OCI-LY1 (cell line): ENCODE measurements around the gene BPTF.
"Not testable (repeated sequence)": the region's sequence is repeated elsewhere in the genome, so short reads cannot be mapped to it uniquely, and the experiment has no call there.

ENCODE experiments used
- H2AFZ ChIP-seq: fragments of 200-600 bp; sonication (generic), shearing (Covaris generic); 2 replicates; pipeline ENCODE4 v1.6.0; 2014; ENCODE audit warnings: antibody characterized with exemption, mild to moderate bottlenecking, low read length
- H3F3A ChIP-seq: fragments of 200-600 bp; sonication (generic), shearing (Covaris generic); 2 replicates; pipeline ENCODE4 v1.6.0; 2014; ENCODE audit warnings: mild to moderate bottlenecking, antibody characterized with exemption, low read length, moderate library complexity; ENCODE audit not compliant: insufficient read depth
- H3K27ac ChIP-seq: fragments of 200-600 bp; sonication (generic); 2 replicates; pipeline ENCODE4 v1.5.1; 2014; ENCODE audit warnings: low read length, mixed run types, mild to moderate bottlenecking, low read depth; ENCODE audit not compliant: poor library complexity, severe bottlenecking
- H3K27me3 ChIP-seq: fragments of 200-600 bp; sonication (generic); 2 replicates; pipeline ENCODE4 v1.6.0; 2014; ENCODE audit warnings: antibody characterized with exemption, mild to moderate bottlenecking, low read length, moderate library complexity; ENCODE audit not compliant: insufficient read depth
- H3K36me3 ChIP-seq: fragments of 200-600 bp; sonication (generic); 2 replicates; pipeline ENCODE4 v1.6.1; 2014; ENCODE audit warnings: mild to moderate bottlenecking, antibody characterized with exemption, low read length, moderate library complexity, mixed read lengths; ENCODE audit not compliant: insufficient read depth
- H3K4me1 ChIP-seq: fragments of 200-600 bp; sonication (generic); 2 replicates; pipeline ENCODE4 v1.5.1; 2014; ENCODE audit warnings: mild to moderate bottlenecking, low read length, moderate library complexity; ENCODE audit not compliant: insufficient read depth, severe bottlenecking
- H3K4me2 ChIP-seq: fragments of 200-600 bp; sonication (generic), shearing (Covaris generic); 2 replicates; pipeline ENCODE4 v1.6.1; 2014; ENCODE audit warnings: low read length
- H3K4me3 ChIP-seq: fragments of 200-600 bp; sonication (generic); 2 replicates; pipeline ENCODE4 v1.5.1; 2014; ENCODE audit warnings: low read length, low read depth, mild to moderate bottlenecking, mixed read lengths; ENCODE audit not compliant: poor library complexity, severe bottlenecking
- H3K79me2 ChIP-seq: fragments of 200-600 bp; shearing (Covaris generic); 2 replicates; pipeline ENCODE4 v1.6.1; 2016; ENCODE audit warnings: mixed run types, low read length, mixed read lengths; ENCODE audit not compliant: insufficient read depth
- H3K9ac ChIP-seq: fragments of 200-600 bp; sonication (generic), shearing (Covaris generic); 2 replicates; pipeline ENCODE4 v1.6.1; 2014; ENCODE audit warnings: mild to moderate bottlenecking, low read length, mixed read lengths
- H3K9me2 ChIP-seq: fragments of 200-600 bp; sonication (generic), shearing (Covaris generic); 2 replicates; pipeline ENCODE4 v1.6.1; 2014; ENCODE audit warnings: low read depth, mild to moderate bottlenecking, low read length, mixed read lengths
- H3K9me3 ChIP-seq: fragments of 200-600 bp; shearing (Covaris generic); 2 replicates; pipeline ENCODE4 v1.6.1; 2014; ENCODE audit warnings: low read length, mixed read lengths
- H4K20me1 ChIP-seq: fragments of 200-600 bp; sonication (generic), shearing (Covaris generic); 2 replicates; pipeline ENCODE4 v1.6.0; 2016; ENCODE audit warnings: mild to moderate bottlenecking, low read length; ENCODE audit not compliant: insufficient read depth
- CTCF ChIP-seq: fragments of 200-600 bp; sonication (generic), shearing (Covaris generic); IDR thresholded peaks from 2 replicates; pipeline ENCODE4 v1.5.1; 2017; ENCODE audit warnings: mild to moderate bottlenecking, antibody characterized with exemption, low read length, moderate library complexity, mixed read lengths
- EZH2 ChIP-seq: fragments of 200-600 bp; sonication (generic), shearing (Covaris generic); IDR thresholded peaks from 2 replicates; pipeline ENCODE4 v1.8.0; 2017; ENCODE audit warnings: borderline replicate concordance, mixed run types, mild to moderate bottlenecking, antibody characterized with exemption, low read length, moderate library complexity, mixed read lengths

The BPTF gene

GRCh38 chr17:68019675-68020408 lies 194.5 kb downstream of the BPTF start:
- H3K9ac ChIP-seq = peak overlapping the region; percentile 64
- peaks cover 23% of the 10 kb centered on the region for H3K4me1 ChIP-seq
- H3F3A ChIP-seq = no peaks in the 10 kb centered on the region
- H3K27me3 ChIP-seq = no peaks in the 10 kb centered on the region
- peak overlapping the region; percentile 61 for H3K4me3 ChIP-seq
- H4K20me1 ChIP-seq = no peaks in the 10 kb centered on the region
- H3K27ac ChIP-seq = no peak overlapping the region
- TF ChIP-seq CTCF = peak; percentile 28; the same call in 1 of the 2 replicates
- no peak for TF ChIP-seq EZH2
- peak overlapping the region; percentile 64 for H3K4me2 ChIP-seq
- H3K9me3 ChIP-seq = no peaks in the 10 kb centered on the region; the same call in 1 of the 2 replicates
- 0 out of 2 replicates have a peak overlapping the region, but pooled peaks have one; percentile 0 for H2AFZ ChIP-seq
- H3K79me2 ChIP-seq = no peaks in the 10 kb centered on the region
- no peaks in the 10 kb centered on the region for H3K9me2 ChIP-seq
- no peaks in the 10 kb centered on the region for H3K36me3 ChIP-seq

GRCh38 chr17:68020409-68020756 lies 195.1 kb downstream of the BPTF start:
- no peaks in the 10 kb centered on the region; the same call in 1 of the 2 replicates for H3K9me3 ChIP-seq
- no peaks in the 10 kb centered on the region for H3K27me3 ChIP-seq
- H2AFZ ChIP-seq = 0 out of 2 replicates have a peak overlapping the region, but pooled peaks have one; percentile 0
- H3K9ac ChIP-seq = peak overlapping the region; percentile 64
- H3K4me3 ChIP-seq = peak overlapping the region; percentile 61
- H3K36me3 ChIP-seq = no peaks in the 10 kb centered on the region
- H3K9me2 ChIP-seq = no peaks in the 10 kb centered on the region
- no peak for TF ChIP-seq EZH2
- TF ChIP-seq CTCF = no peak
- no peaks in the 10 kb centered on the region for H3F3A ChIP-seq
- peaks cover 23% of the 10 kb centered on the region for H3K4me1 ChIP-seq
- H3K79me2 ChIP-seq = no peaks in the 10 kb centered on the region
- no peaks in the 10 kb centered on the region for H4K20me1 ChIP-seq
- no peak overlapping the region for H3K27ac ChIP-seq
- H3K4me2 ChIP-seq = peak overlapping the region; percentile 64

GRCh38 chr17:68020791-68021190 lies 195.5 kb downstream of the BPTF start:
- H4K20me1 ChIP-seq, H3K27ac ChIP-seq, H3K79me2 ChIP-seq, H3K36me3 ChIP-seq, H3F3A ChIP-seq, H3K27me3 ChIP-seq, H3K9me3 ChIP-seq, H3K9me2 ChIP-seq: not testable (repeated sequence)
- Histone ChIP-seq H3K4me3 (peak overlapping the region; percentile 61), H2AFZ (0 out of 2 replicates have a peak overlapping the region, but pooled peaks have one; percentile 0), H3K9ac (peak overlapping the region; percentile 64), H3K4me2 (peak overlapping the region; percentile 64), H3K4me1 (peaks cover 20% of the 10 kb centered on the region)

- Histone ChIP-seq H3K9me3 (no peaks in the 10 kb centered on the region; the same call in 1 of the 2 replicates), H3K9ac (no peak overlapping the region), H3K79me2 (no peaks in the 10 kb centered on the region), H3K27ac (no peak overlapping the region), H3K4me3 (no peak overlapping the region), H3K4me1 (peaks cover 13% of the 10 kb centered on the region), H3F3A (no peaks in the 10 kb centered on the region), H4K20me1 (no peaks in the 10 kb centered on the region), H3K36me3 (no peaks in the 10 kb centered on the region), H3K27me3 (no peaks in the 10 kb centered on the region), H3K9me2 (no peaks in the 10 kb centered on the region), H2AFZ (no peak overlapping the region), H3K4me2 (no peak overlapping the region)
- TF ChIP-seq EZH2 (no peak), CTCF (no peak)
Observed at GRCh38 chr17:68021963-68022362, 196.7 kb downstream of the BPTF start.

- H3K4me1 ChIP-seq = peaks cover 13% of the 10 kb centered on the region
- not testable (repeated sequence) for H3K27me3 ChIP-seq, H3K9ac ChIP-seq, H3K79me2 ChIP-seq, H3K4me2 ChIP-seq, H3K9me3 ChIP-seq, H3K36me3 ChIP-seq, H3F3A ChIP-seq, H2AFZ ChIP-seq, H3K27ac ChIP-seq, H3K9me2 ChIP-seq, H4K20me1 ChIP-seq, H3K4me3 ChIP-seq
Observed at GRCh38 chr17:68022547-68022946, 197.2 kb downstream of the BPTF start.
